Left ventricle myocardium inferior (tissue), 1 donor: ENCODE results near the gene PAQR3. TPM values are rescaled to one million over a fixed set of nuclear protein-coding genes. Genes with fewer than 3 reads are reported as not detected.

Experiments
- DNase-seq: peaks from one replicate; pipeline ENCODE4 v3.0.0-alpha.2; 2020
- H3K27ac ChIP-seq: fragments of 200-600 bp; replicated peaks from 2 replicates; pipeline ENCODE4 v1.8.0; 2021
- H3K27me3 ChIP-seq: fragments of 200-600 bp; 2 replicates; pipeline ENCODE4 v1.8.0; 2021; ENCODE audit warnings: low read depth
- H3K36me3 ChIP-seq: fragments of 200-600 bp; 2 replicates; pipeline ENCODE4 v1.8.0; 2021
- H3K4me1 ChIP-seq: fragments of 200-600 bp; 2 replicates; pipeline ENCODE4 v1.8.0; 2021
- H3K4me3 ChIP-seq: fragments of 200-600 bp; 2 replicates; pipeline ENCODE4 v1.8.0; 2021; ENCODE audit warnings: mild to moderate bottlenecking, moderate library complexity
- H3K9me3 ChIP-seq: fragments of 200-600 bp; replicated peaks from 2 replicates; pipeline ENCODE4 v1.8.0; 2021
- CTCF ChIP-seq: fragments of 200-600 bp; IDR thresholded peaks from 2 replicates; pipeline ENCODE4 v1.8.0; 2021; ENCODE audit warnings: antibody characterized with exemption, mild to moderate bottlenecking, borderline replicate concordance
- intact Hi-C: fragments of 100-400 bp; cut with micrococcal nuclease; formaldehyde crosslinking; loops from one replicate; pipeline ENCODE4 v1.11.0; 2022
- total RNA-seq: library from RNA; stranded (reverse); fragmentation: NEBNext Ultra II Directional; extraction: Animal tissue kit (Norgen Biotek cat#: 25700); gene quantifications from one replicate; pipeline ENCODE4 v1.2.1, GENCODE V29; 2021
- donor health status: DM: no; HTN: yes; CAD: no; lungs with severe emphysema.

PAQR3 gene
- total RNA-seq, 1 donor from 2014 or later: 9.8 TPM

GRCh38 chr4:78863254-78863869 is 75.9 kb downstream of the PAQR3 start:
- Histone ChIP-seq H3K27ac (no peak overlapping the region), H3K4me3 (no peak overlapping the region), H3K4me1 (peaks cover 5% of the 10 kb centered on the region), H3K36me3 (peaks cover 19% of the 10 kb centered on the region), H3K9me3 (no peaks in the 10 kb centered on the region), H3K27me3 (no peaks in the 10 kb centered on the region)
- TF ChIP-seq CTCF: no peak
- intact Hi-C loops: loop anchor here (2.0 kb wide), 1 partner anchor 251 kb away; no protein-coding TSS in a partner anchor
- DNase-seq: no peak

- H3K36me3 ChIP-seq: peaks cover 11% of the 10 kb centered on the region
- no peaks in the 10 kb centered on the region for H3K9me3 ChIP-seq
- H3K4me1 ChIP-seq: peaks cover 10% of the 10 kb centered on the region
- intact Hi-C loops: loop anchor here (2.0 kb wide), 1 partner anchor 250 kb away; no protein-coding TSS in a partner anchor
- TF ChIP-seq CTCF: no peak
- DNase-seq: no peak
- no peak overlapping the region for H3K27ac ChIP-seq
- H3K27me3 ChIP-seq: no peaks in the 10 kb centered on the region
- no peak overlapping the region for H3K4me3 ChIP-seq
These were observed 76.9 kb downstream of the PAQR3 start for GRCh38 chr4:78862314-78862737.

Other genes starting within 250 kb of the PAQR3 start
- gene BMP2K, start 163.1 kb downstream of the PAQR3 start, total RNA-seq: 16.2 TPM